ENCODE data around the gene DNAH9. TPM values are rescaled to one million over a fixed set of nuclear protein-coding genes. Genes with fewer than 3 reads are reported as not detected.

The DNAH9 gene
- total and polyA plus RNA-seq, 2 donors (not counting 1 experiment from before 2014, with no cell fraction given), result not detected

- ATAC-seq (ENCODE audit: low read depth), result no peak
- H3K27ac ChIP-seq (ENCODE audit: low read length in 2 of 2), result peak overlapping the region; percentile 33 to 53
- no peaks in the 10 kb centered on the region for H3K36me3 ChIP-seq (replicated peaks in 1 of 2; ENCODE audit: control extremely low read depth in 1 of 2, control insufficient read depth in 1 of 2, extremely low read depth in 1 of 2, insufficient read depth in 2 of 2, low read length in 1 of 2)
- H3K9me3 Mint-ChIP-seq (ENCODE audit: insufficient read depth), result peaks cover 7% of the 10 kb centered on the region
- H3K79me2 ChIP-seq (ENCODE audit: control insufficient read depth, insufficient read depth, low read length), result no peaks in the 10 kb centered on the region
- peak; percentile 17 for DNase-seq
- H3K4me3 Mint-ChIP-seq, result peak overlapping the region; percentile 18
- peak overlapping the region; percentile 68 for H2AFZ ChIP-seq (ENCODE audit: insufficient read depth, low read depth, low read length, poor library complexity, severe bottlenecking)
- peaks cover 19 to 23% of the 10 kb centered on the region in 2 donors for H3K4me1 ChIP-seq (ENCODE audit: control insufficient read depth in 2 of 2, insufficient read depth in 2 of 2, low read length in 2 of 2)
- H3K4me1 Mint-ChIP-seq, result peaks cover 18% of the 10 kb centered on the region
- 71% methylated on average over 5 of the region's 5 CpGs for WGBS (ENCODE audit: insufficient coverage)
- peak overlapping the region in 1 of 5 experiments; percentile 39 for H3K4me3 ChIP-seq (ENCODE audit: control extremely low read depth in 1 of 5, extremely low read depth in 1 of 5, insufficient read depth in 1 of 5, low read depth in 2 of 5, low read length in 4 of 5)
- intact Hi-C loops (cut with micrococcal nuclease), result no loop called here
- ChIA-PET CTCF (no interaction called here), POLR2A (no interaction called here)
- no peaks in the 10 kb centered on the region for H4K20me1 ChIP-seq (ENCODE audit: control insufficient read depth, insufficient read depth, low read length, poor library complexity, severe bottlenecking)
- H3K27me3 Mint-ChIP-seq, result no peaks in the 10 kb centered on the region
- H3K27ac Mint-ChIP-seq, result peak overlapping the region; percentile 62
- no peaks in the 10 kb centered on the region for H3K27me3 ChIP-seq (replicated peaks in 1 of 4; ENCODE audit: control extremely low read depth in 1 of 4, control insufficient read depth in 3 of 4, insufficient read depth in 4 of 4, low read length in 3 of 4)
- H3K9ac ChIP-seq (ENCODE audit: low read length), result peak overlapping the region; percentile 20
- peak overlapping the region; percentile 52 for H3K4me2 ChIP-seq (replicated peaks; ENCODE audit: low read depth, low read length, poor library complexity, severe bottlenecking)
- H3K9me3 ChIP-seq (ENCODE audit: control extremely low read depth in 1 of 3, control insufficient read depth in 2 of 3, insufficient read depth in 1 of 3, low read length in 2 of 3), result peaks cover 3 to 17% (median 5%) of the 10 kb centered on the region in 3 donors
- TF ChIP-seq CTCF (IDR thresholded peaks at IDR 0.05), result no peak
- TF ChIP-seq EZH2 (IDR thresholded peaks at IDR 0.05; ENCODE audit: borderline replicate concordance, insufficient read depth, low read depth, low read length, poor library complexity, severe bottlenecking), result no peak
Measured at GRCh38 chr17:11917415-11917814, 319.1 kb downstream of the DNAH9 start.

GRCh38 chr17:11921296-11921695, 323.0 kb downstream of the DNAH9 start:
- no peak for TF ChIP-seq CTCF (IDR thresholded peaks at IDR 0.05)
- no peak for TF ChIP-seq EZH2 (IDR thresholded peaks at IDR 0.05; ENCODE audit: borderline replicate concordance, insufficient read depth, low read depth, low read length, poor library complexity, severe bottlenecking)
- H2AFZ ChIP-seq (ENCODE audit: insufficient read depth, low read depth, low read length, poor library complexity, severe bottlenecking), result no peak overlapping the region
- Mint-ChIP-seq H3K27ac (no peak overlapping the region), H3K4me3 (no peak overlapping the region), H3K27me3 (peaks cover under 1% of the 10 kb centered on the region), H3K9me3 (ENCODE audit: insufficient read depth) (no peaks in the 10 kb centered on the region), H3K4me1 (peaks cover 15% of the 10 kb centered on the region)
- no peak overlapping the region for H3K4me3 ChIP-seq (ENCODE audit: control extremely low read depth in 1 of 5, extremely low read depth in 1 of 5, insufficient read depth in 1 of 5, low read depth in 2 of 5, low read length in 4 of 5)
- peaks cover 0 to 10% (median 0%) of the 10 kb centered on the region in 3 donors for H3K9me3 ChIP-seq (ENCODE audit: control extremely low read depth in 1 of 3, control insufficient read depth in 2 of 3, insufficient read depth in 1 of 3, low read length in 2 of 3)
- peaks cover 17 to 20% of the 10 kb centered on the region in 2 donors for H3K4me1 ChIP-seq (ENCODE audit: control insufficient read depth in 2 of 2, insufficient read depth in 2 of 2, low read length in 2 of 2)
- intact Hi-C loops (cut with micrococcal nuclease), result no loop called here
- DNase-seq, result no peak
- H3K27ac ChIP-seq (ENCODE audit: low read length in 2 of 2), result no peak overlapping the region
- WGBS (ENCODE audit: insufficient coverage), result 100% methylated on average over 3 of the region's 6 CpGs
- no peaks in the 10 kb centered on the region for H3K27me3 ChIP-seq (replicated peaks in 1 of 4; ENCODE audit: control extremely low read depth in 1 of 4, control insufficient read depth in 3 of 4, insufficient read depth in 4 of 4, low read length in 3 of 4)
- H3K79me2 ChIP-seq (ENCODE audit: control insufficient read depth, insufficient read depth, low read length), result no peaks in the 10 kb centered on the region
- no peak for ATAC-seq (ENCODE audit: low read depth)
- no peak overlapping the region for H3K4me2 ChIP-seq (replicated peaks; ENCODE audit: low read depth, low read length, poor library complexity, severe bottlenecking)
- H4K20me1 ChIP-seq (ENCODE audit: control insufficient read depth, insufficient read depth, low read length, poor library complexity, severe bottlenecking), result no peaks in the 10 kb centered on the region
- no peak overlapping the region for H3K9ac ChIP-seq (ENCODE audit: low read length)
- CTCF ChIA-PET, result no interaction called here
- POLR2A ChIA-PET, result no interaction called here
- H3K36me3 ChIP-seq (replicated peaks in 1 of 2; ENCODE audit: control extremely low read depth in 1 of 2, control insufficient read depth in 1 of 2, extremely low read depth in 1 of 2, insufficient read depth in 2 of 2, low read length in 1 of 2), result no peaks in the 10 kb centered on the region
